HEK293 (cell line): ENCODE measurements around the gene SKAP1.
A peak's percentile ranks its signal among the peaks of the same experiment; 100 is the strongest.

ENCODE experiments used
- CTCF ChIP-seq: fragments of 450-650 bp; formaldehyde crosslinking; IDR thresholded peaks from 2 replicates; pipeline ENCODE4 v1.5.1; 2016; ENCODE audit warnings: missing biosample characterization, missing genetic modification characterization
- GLI4 ChIP-seq: fragments of 450-650 bp; formaldehyde crosslinking; IDR thresholded peaks from 2 replicates; pipeline ENCODE4 v1.5.1; 2016; ENCODE audit warnings: missing biosample characterization, missing genetic modification characterization
- GLIS1 ChIP-seq: fragments of 450-650 bp; formaldehyde crosslinking; IDR thresholded peaks from 2 replicates; pipeline ENCODE4 v1.5.1; 2016; ENCODE audit warnings: missing biosample characterization, missing genetic modification characterization
- INSM2 ChIP-seq: fragments of 450-650 bp; formaldehyde crosslinking; IDR thresholded peaks from 2 replicates; pipeline ENCODE4 v1.5.1; 2016; ENCODE audit warnings: missing biosample characterization, missing genetic modification characterization
- PRDM2 ChIP-seq: fragments of 450-650 bp; formaldehyde crosslinking; IDR thresholded peaks from 2 replicates; pipeline ENCODE4 v1.5.1; 2016; ENCODE audit warnings: missing biosample characterization, missing genetic modification characterization, borderline replicate concordance
- ZBTB10 ChIP-seq: fragments of 450-650 bp; formaldehyde crosslinking; IDR thresholded peaks from 2 replicates; pipeline ENCODE4 v1.5.1; 2016; ENCODE audit warnings: missing biosample characterization, missing genetic modification characterization
- ZBTB20 ChIP-seq: fragments of 450-650 bp; formaldehyde crosslinking; IDR thresholded peaks from 2 replicates; pipeline ENCODE4 v1.5.1; 2016; ENCODE audit warnings: missing biosample characterization, missing genetic modification characterization
- ZIC2 ChIP-seq: fragments of 450-650 bp; formaldehyde crosslinking; IDR thresholded peaks from 2 replicates; pipeline ENCODE4 v1.5.1; 2016; ENCODE audit warnings: missing biosample characterization, missing genetic modification characterization
- ZNF10 ChIP-seq: fragments of 450-650 bp; formaldehyde crosslinking; IDR thresholded peaks from 2 replicates; pipeline ENCODE4 v1.5.1; 2017; ENCODE audit warnings: missing biosample characterization, missing genetic modification characterization
- ZNF146 ChIP-seq: fragments of 450-650 bp; formaldehyde crosslinking; IDR thresholded peaks from 2 replicates; pipeline ENCODE4 v1.5.1; 2016; ENCODE audit warnings: missing biosample characterization, missing genetic modification characterization
- ZNF184 ChIP-seq: fragments of 450-650 bp; IDR thresholded peaks from 2 replicates; pipeline ENCODE4 v1.5.1; 2018; ENCODE audit warnings: missing biosample characterization, mild to moderate bottlenecking, missing genetic modification characterization
- ZNF214 ChIP-seq: fragments of 450-650 bp; formaldehyde crosslinking; IDR thresholded peaks from 2 replicates; pipeline ENCODE4 v1.5.1; 2017; ENCODE audit warnings: missing biosample characterization, mild to moderate bottlenecking, missing genetic modification characterization, borderline replicate concordance
- ZNF24 ChIP-seq: fragments of 450-650 bp; formaldehyde crosslinking; IDR thresholded peaks from 2 replicates; pipeline ENCODE4 v1.5.1; 2016; ENCODE audit warnings: missing biosample characterization, missing genetic modification characterization
- ZNF266 ChIP-seq: fragments of 450-650 bp; formaldehyde crosslinking; IDR thresholded peaks from 2 replicates; pipeline ENCODE4 v1.5.1; 2016; ENCODE audit warnings: missing biosample characterization, missing genetic modification characterization, low read depth
- ZNF280C ChIP-seq: fragments of 450-650 bp; formaldehyde crosslinking; IDR thresholded peaks from 2 replicates; pipeline ENCODE4 v1.5.1; 2016; ENCODE audit warnings: missing biosample characterization, missing genetic modification characterization
- ZNF398 ChIP-seq: fragments of 450-650 bp; formaldehyde crosslinking; IDR thresholded peaks from 2 replicates; pipeline ENCODE4 v1.5.1; 2017; ENCODE audit warnings: missing biosample characterization, missing genetic modification characterization
- ZNF449 ChIP-seq: fragments of 450-650 bp; formaldehyde crosslinking; IDR thresholded peaks from 2 replicates; pipeline ENCODE4 v1.5.1; 2017; ENCODE audit warnings: missing biosample characterization, mild to moderate bottlenecking, missing genetic modification characterization, moderate library complexity
- ZNF514 ChIP-seq: fragments of 450-650 bp; formaldehyde crosslinking; IDR thresholded peaks from 2 replicates; pipeline ENCODE4 v1.5.1; 2016; ENCODE audit warnings: missing biosample characterization, missing genetic modification characterization
- ZNF521 ChIP-seq: fragments of 450-650 bp; formaldehyde crosslinking; IDR thresholded peaks from 2 replicates; pipeline ENCODE4 v1.5.1; 2017; ENCODE audit warnings: missing biosample characterization, mild to moderate bottlenecking, missing genetic modification characterization
- ZNF610 ChIP-seq: fragments of 450-650 bp; formaldehyde crosslinking; IDR thresholded peaks from 2 replicates; pipeline ENCODE4 v1.5.1; 2016; ENCODE audit warnings: missing biosample characterization, missing genetic modification characterization, borderline replicate concordance

The SKAP1 gene

GRCh38 chr17:48101012-48101720, 328.8 kb downstream of the SKAP1 start, which contains the start of gene CBX1 (continued):
- TF ChIP-seq PRDM2 (no peak), ZBTB20 (peak; percentile 98), ZNF514 (tag by site-specific recombination) (no peak), ZNF610 (tag by site-specific recombination) (peak; percentile 66; the same call in 1 of the 2 replicates), CTCF (tag by site-specific recombination) (no peak), ZNF146 (tag by site-specific recombination) (no peak), ZNF280C (tag by site-specific recombination) (no peak), ZNF266 (tag by site-specific recombination) (no peak), GLI4 (tag by site-specific recombination) (no peak), ZNF214 (tag by site-specific recombination) (no peak), ZNF184 (tag by site-specific recombination) (no peak), ZNF24 (tag by site-specific recombination) (no peak; the same call in 1 of the 2 replicates), ZIC2 (tag by site-specific recombination) (peak; percentile 50; the same call in 1 of the 2 replicates), ZNF449 (tag by site-specific recombination) (peak; percentile 82), ZNF521 (tag by site-specific recombination) (no peak), GLIS1 (tag by site-specific recombination) (peak; percentile 43; the same call in 1 of the 2 replicates), INSM2 (tag by site-specific recombination) (peak; percentile 53; the same call in 1 of the 2 replicates), ZNF398 (tag by site-specific recombination) (peak; percentile 87), ZBTB10 (tag by site-specific recombination) (peak; percentile 70), ZNF10 (tag by site-specific recombination) (no peak; the same call in 1 of the 2 replicates)
